ENCODE data around the gene TTC13.

DNA sequence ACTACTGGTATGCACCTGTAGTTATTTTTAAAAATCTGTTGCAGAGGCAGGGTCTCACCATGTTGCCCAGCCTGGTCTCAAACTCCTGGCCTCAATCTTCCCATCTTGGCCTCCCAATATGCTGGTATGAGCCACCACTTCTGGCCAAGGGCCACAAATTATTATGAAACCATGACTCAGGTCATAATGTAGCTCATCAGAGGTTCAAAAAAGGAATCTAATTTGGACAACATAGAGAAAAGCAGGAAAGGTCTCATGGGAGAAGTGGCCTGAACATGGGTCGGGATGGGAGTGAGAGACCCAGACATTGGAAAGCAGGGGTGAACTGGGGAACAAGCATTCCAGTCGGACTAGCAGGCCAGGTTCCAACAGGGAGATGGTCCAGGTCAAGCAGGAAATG lies 65.2 kb downstream of the TTC13 start:
- TF ChIP-seq, protein P1, sequence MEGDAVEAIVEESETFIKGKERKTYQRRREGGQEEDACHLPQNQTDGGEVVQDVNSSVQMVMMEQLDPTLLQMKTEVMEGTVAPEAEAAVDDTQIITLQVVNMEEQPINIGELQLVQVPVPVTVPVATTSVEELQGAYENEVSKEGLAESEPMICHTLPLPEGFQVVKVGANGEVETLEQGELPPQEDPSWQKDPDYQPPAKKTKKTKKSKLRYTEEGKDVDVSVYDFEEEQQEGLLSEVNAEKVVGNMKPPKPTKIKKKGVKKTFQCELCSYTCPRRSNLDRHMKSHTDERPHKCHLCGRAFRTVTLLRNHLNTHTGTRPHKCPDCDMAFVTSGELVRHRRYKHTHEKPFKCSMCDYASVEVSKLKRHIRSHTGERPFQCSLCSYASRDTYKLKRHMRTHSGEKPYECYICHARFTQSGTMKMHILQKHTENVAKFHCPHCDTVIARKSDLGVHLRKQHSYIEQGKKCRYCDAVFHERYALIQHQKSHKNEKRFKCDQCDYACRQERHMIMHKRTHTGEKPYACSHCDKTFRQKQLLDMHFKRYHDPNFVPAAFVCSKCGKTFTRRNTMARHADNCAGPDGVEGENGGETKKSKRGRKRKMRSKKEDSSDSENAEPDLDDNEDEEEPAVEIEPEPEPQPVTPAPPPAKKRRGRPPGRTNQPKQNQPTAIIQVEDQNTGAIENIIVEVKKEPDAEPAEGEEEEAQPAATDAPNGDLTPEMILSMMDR (conservative IDR thresholded peaks at IDR 0.05; ENCODE audit: low read depth, low read length) = no peak
- TF ChIP-seq EZH2phosphoT487 (IDR thresholded peaks at IDR 0.05; ENCODE audit: borderline replicate concordance, low read length) (no peak), EZH2 (IDR thresholded peaks at IDR 0.05; ENCODE audit: low read length, unreplicated experiment) (no peak)
